H1 (cell line): ENCODE data around the gene C20orf141. TPM values are rescaled to one million over a fixed set of nuclear protein-coding genes. Genes with fewer than 3 reads are reported as not detected.

Experiments used
- ATF3 ChIP-seq: IDR thresholded peaks from 2 replicates; pipeline ENCODE4 v1.6.1; 2011; ENCODE audit warnings: low read depth, mild to moderate bottlenecking, low read length; ENCODE audit not compliant: insufficient read depth
- CBX5 ChIP-seq: fragments of 300-800, 300-1000 bp; sonication (generic); IDR thresholded peaks from 2 replicates; pipeline ENCODE4 v1.7.1; 2016; ENCODE audit warnings: antibody characterized with exemption, low read length, low read depth
- CHD2 ChIP-seq: IDR thresholded peaks from 2 replicates; pipeline ENCODE4 v1.6.1; 2012; ENCODE audit warnings: low read length, improper control_type of control experiment
- CHD7 ChIP-seq: fragments of 300-600 bp; sonication (generic); IDR thresholded peaks from 2 replicates; pipeline ENCODE4 v1.7.1; 2012; ENCODE audit warnings: low read length, moderate library complexity, mild to moderate bottlenecking, inconsistent platforms; ENCODE audit not compliant: insufficient replicate concordance
- CREB1 ChIP-seq: IDR thresholded peaks from 2 replicates; pipeline ENCODE4 v1.6.1; 2012; ENCODE audit warnings: inconsistent platforms
- EGR1 ChIP-seq: IDR thresholded peaks from 2 replicates; pipeline ENCODE4 v1.6.1; 2011; ENCODE audit warnings: low read depth, low read length, borderline replicate concordance
- HDAC2 ChIP-seq, 2 experiments: fragments of 300-600 bp in 1 of 2; sonication (generic) in 1 of 2; IDR thresholded peaks; 2 replicates each; pipeline ENCODE4 v1.6.1; 2011 to 2012; ENCODE audit warnings: low read depth in 2 of 2, low read length in 2 of 2, mild to moderate bottlenecking in 2 of 2, moderate library complexity in 2 of 2, borderline replicate concordance in 1 of 2, inconsistent platforms in 1 of 2
- KDM4A ChIP-seq: IDR thresholded peaks from one replicate; pipeline ENCODE4 v1.7.1; 2012; ENCODE audit warnings: low read depth, mild to moderate bottlenecking, moderate library complexity, low read length, inconsistent platforms; ENCODE audit not compliant: severe bottlenecking
- RXRA ChIP-seq: IDR thresholded peaks from 2 replicates; pipeline ENCODE4 v1.6.1; 2011; ENCODE audit warnings: low read depth, mild to moderate bottlenecking, low read length, moderate library complexity; ENCODE audit not compliant: insufficient read depth
- polyA plus RNA-seq, 7 experiments: library from polyadenylated mRNA; depleted of rRNA in 3 of 7; stranded (reverse) in 5 of 7; unstranded in 2 of 7; fragments of >200 nt in 5 of 7; fragments of 200-250 nt in 2 of 7; gene quantifications; 1 replicate in 5 of 7; 2 replicates in 1 of 7; 4 replicates in 1 of 7; pipeline versions ENCODE4 v1.2.1 to v1.2.3, GENCODE V29; 2011 to 2013; ENCODE audit warnings: missing spikeins in 2 of 7, mixed read lengths in 2 of 7
- total RNA-seq: library from RNA; stranded (reverse); fragmentation: NEBNext Ultra II Directional; extraction: Animal tissue kit (Norgen Biotek cat#: 25700); gene quantifications from 2 replicates; pipeline ENCODE4 v1.2.1, GENCODE V29; 2021

Gene C20orf141
- total and polyA plus RNA-seq, 2 of the 8 experiments (the other 6 are each of a cell fraction or from before 2014, with no cell fraction given): not detected

GRCh38 chr20:2799688-2800520 is 14.9 kb upstream of the C20orf141 start (continued):
- TF ChIP-seq CBX5 (no peak), ATF3 (no peak), CHD7 (no peak), EGR1 (no peak), CHD2 (no peak), CREB1 (peak; percentile 39; the same call in 1 of the 2 replicates), KDM4A (peak; percentile 98), RXRA (no peak), HDAC2 (IDR thresholded peaks at IDR 0.05; ENCODE audit: borderline replicate concordance in 1 of 2, low read depth in 2 of 2, low read length in 2 of 2) (peak in 1 of 2 experiments; percentile 78; a peak in 1 of 4 replicates)
